Neural crest cell (in vitro differentiated cells): ENCODE results near the gene CCDC170. TPM values are rescaled to one million over a fixed set of nuclear protein-coding genes. Genes with fewer than 3 reads are reported as not detected.

Experiments
- DNase-seq: peaks from one replicate; pipeline ENCODE4 v3.0.0; 2021; ENCODE audit warnings: low read depth, mixed read lengths, low spot score
- H3K27ac Mint-ChIP-seq: one replicate; pipeline ENCODE4 v1.8.0; 2021; ENCODE audit warnings: mild to moderate bottlenecking, mixed read lengths; ENCODE audit not compliant: unreplicated experiment
- H3K27me3 Mint-ChIP-seq: 2 replicates; pipeline ENCODE4 v1.8.0; 2021; ENCODE audit warnings: low read depth, mild to moderate bottlenecking, mixed read lengths
- H3K36me3 Mint-ChIP-seq: 2 replicates; pipeline ENCODE4 v1.8.0; 2021; ENCODE audit warnings: low read depth, mild to moderate bottlenecking, mixed read lengths
- H3K4me1 Mint-ChIP-seq: 2 replicates; pipeline ENCODE4 v1.8.0; 2021; ENCODE audit warnings: mixed read lengths
- H3K4me3 Mint-ChIP-seq: one replicate; pipeline ENCODE4 v1.8.0; 2021; ENCODE audit warnings: mild to moderate bottlenecking, mixed read lengths
- H3K9me3 Mint-ChIP-seq: 2 replicates; pipeline ENCODE4 v1.8.0; 2021; ENCODE audit warnings: mixed read lengths
- CTCF ChIP-seq: fragments of 200-600 bp; sonication (generic); conservative IDR thresholded peaks from 2 replicates; pipeline ENCODE4 v1.5.0; 2021; ENCODE audit warnings: antibody characterized with exemption, mild to moderate bottlenecking
- total RNA-seq: library from RNA; stranded (reverse); gene quantifications from 2 replicates; pipeline ENCODE4 v1.2.1, GENCODE V29; 2021

The CCDC170 gene
- total RNA-seq, 1 donor from 2014 or later: 0.37 TPM

- TF ChIP-seq CTCF: no peak
- H3K9me3 Mint-ChIP-seq: no peaks in the 10 kb centered on the region
- H3K4me3 Mint-ChIP-seq: no peak overlapping the region
- no peak overlapping the region for H3K27ac Mint-ChIP-seq
- no peaks in the 10 kb centered on the region for H3K27me3 Mint-ChIP-seq
- no peaks in the 10 kb centered on the region for H3K4me1 Mint-ChIP-seq
- no peaks in the 10 kb centered on the region for H3K36me3 Mint-ChIP-seq
- no peak for DNase-seq
Observed at GRCh38 chr6:151629791-151630190, 136.0 kb downstream of the CCDC170 start.

GRCh38 chr6:151630387-151630786, 136.6 kb downstream of the CCDC170 start:
- no peak for TF ChIP-seq CTCF
- Mint-ChIP-seq H3K27ac (peak overlapping the region; percentile 51), H3K27me3 (no peaks in the 10 kb centered on the region), H3K9me3 (no peaks in the 10 kb centered on the region), H3K36me3 (no peaks in the 10 kb centered on the region), H3K4me1 (no peaks in the 10 kb centered on the region), H3K4me3 (no peak overlapping the region)
- DNase-seq: no peak

- no peak overlapping the region for H3K27ac Mint-ChIP-seq
- H3K4me3 Mint-ChIP-seq: no peak overlapping the region
- no peak for DNase-seq
- H3K27me3 Mint-ChIP-seq: no peaks in the 10 kb centered on the region
- no peak for TF ChIP-seq CTCF
- H3K36me3 Mint-ChIP-seq: no peaks in the 10 kb centered on the region
- H3K4me1 Mint-ChIP-seq: no peaks in the 10 kb centered on the region
- no peaks in the 10 kb centered on the region for H3K9me3 Mint-ChIP-seq
Observed at GRCh38 chr6:151630991-151631655, 137.3 kb downstream of the CCDC170 start.

- H3K4me1 Mint-ChIP-seq: no peaks in the 10 kb centered on the region
- no peak overlapping the region for H3K27ac Mint-ChIP-seq
- no peaks in the 10 kb centered on the region for H3K36me3 Mint-ChIP-seq
- H3K9me3 Mint-ChIP-seq: no peaks in the 10 kb centered on the region
- no peaks in the 10 kb centered on the region for H3K27me3 Mint-ChIP-seq
- H3K4me3 Mint-ChIP-seq: no peak overlapping the region
- no peak for DNase-seq
- TF ChIP-seq CTCF: no peak
Observed at GRCh38 chr6:151632415-151632987, 138.7 kb downstream of the CCDC170 start.

- H3K27ac Mint-ChIP-seq: no peak overlapping the region
- H3K9me3 Mint-ChIP-seq: no peaks in the 10 kb centered on the region
- no peak for DNase-seq
- TF ChIP-seq CTCF: no peak
- H3K4me1 Mint-ChIP-seq: no peaks in the 10 kb centered on the region
- H3K4me3 Mint-ChIP-seq: no peak overlapping the region
- no peaks in the 10 kb centered on the region for H3K36me3 Mint-ChIP-seq
- peaks cover 3% of the 10 kb centered on the region for H3K27me3 Mint-ChIP-seq
Observed at GRCh38 chr6:151633526-151634335, 139.9 kb downstream of the CCDC170 start.
